Calu3 (cell line): Measurements from ENCODE around the gene CCSER1. TPM values are rescaled to one million over a fixed set of nuclear protein-coding genes. Genes with fewer than 3 reads are reported as not detected.

Source experiments
- BruUV-seq: library from RNA; stranded (reverse); fragments of 400-500 nt; replicated peaks from 2 replicates; lab custom pipeline; 2021; lab: Mats Ljungman, UMichigan
- CTCF ChIA-PET: fragments of 300-600 bp; sonication (Branson Sonifier 250); formaldehyde crosslinking; loops from one replicate; lab custom pipeline; 2022; ENCODE audit warnings: antibody characterized with exemption; lab: Charles Lee
- DNase-seq: peaks from one replicate; pipeline ENCODE4 v3.0.0; 2022
- H3K27ac Mint-ChIP-seq: one replicate; pipeline ENCODE4 v1.8.0; 2022; ENCODE audit warnings: mixed read lengths; ENCODE audit not compliant: unreplicated experiment
- H3K27me3 Mint-ChIP-seq: one replicate; pipeline ENCODE4 v1.8.0; 2022; ENCODE audit warnings: mixed read lengths; ENCODE audit not compliant: unreplicated experiment
- H3K36me3 Mint-ChIP-seq: one replicate; pipeline ENCODE4 v1.8.0; 2022; ENCODE audit warnings: mild to moderate bottlenecking, moderate library complexity, mixed read lengths; ENCODE audit not compliant: insufficient read depth, unreplicated experiment
- H3K4me1 Mint-ChIP-seq: one replicate; pipeline ENCODE4 v1.8.0; 2022; ENCODE audit warnings: mild to moderate bottlenecking, low read depth, mixed read lengths; ENCODE audit not compliant: unreplicated experiment
- H3K4me3 Mint-ChIP-seq: one replicate; pipeline ENCODE4 v1.8.0; 2022; ENCODE audit warnings: mild to moderate bottlenecking, low read depth, moderate library complexity, mixed read lengths; ENCODE audit not compliant: unreplicated experiment
- H3K9me3 Mint-ChIP-seq: one replicate; pipeline ENCODE4 v1.8.0; 2022; ENCODE audit warnings: low read depth, mixed read lengths; ENCODE audit not compliant: unreplicated experiment
- CTCF ChIP-seq: fragments of 200-600 bp; IDR thresholded peaks from one replicate; pipeline ENCODE4 v1.8.0; 2022; ENCODE audit warnings: antibody characterized with exemption; ENCODE audit not compliant: unreplicated experiment
- intact Hi-C: fragments of 100-400 bp; cut with micrococcal nuclease; formaldehyde crosslinking; loops from one replicate; pipeline ENCODE4 v1.10.0; 2022; ENCODE audit not compliant: unreplicated experiment
- total RNA-seq: library from RNA; stranded (reverse); gene quantifications from 2 replicates; pipeline ENCODE4 v1.2.3, GENCODE V29; 2022

Gene CCSER1
- total RNA-seq, 1 experiment from 2014 or later: 6.2 TPM

- DNase-seq: peak; percentile 4
- Mint-ChIP-seq H3K27me3 (no peaks in the 10 kb centered on the region), H3K4me3 (no peak overlapping the region), H3K9me3 (no peaks in the 10 kb centered on the region), H3K4me1 (no peaks in the 10 kb centered on the region), H3K27ac (no peak overlapping the region), H3K36me3 (no peaks in the 10 kb centered on the region)
- CTCF ChIA-PET: no interaction called here
- intact Hi-C loops: no loop called here
- TF ChIP-seq CTCF: no peak
- no TSS peak for BruUV-seq
Measured at GRCh38 chr4:90328558-90328957, 201.4 kb downstream of the CCSER1 start.

- H3K4me3 Mint-ChIP-seq: no peak overlapping the region
- H3K4me1 Mint-ChIP-seq: no peaks in the 10 kb centered on the region
- CTCF ChIA-PET: no interaction called here
- no peaks in the 10 kb centered on the region for H3K27me3 Mint-ChIP-seq
- intact Hi-C loops: no loop called here
- no peaks in the 10 kb centered on the region for H3K9me3 Mint-ChIP-seq
- BruUV-seq: no TSS peak
- DNase-seq: no peak
- H3K36me3 Mint-ChIP-seq: no peaks in the 10 kb centered on the region
- no peak overlapping the region for H3K27ac Mint-ChIP-seq
- TF ChIP-seq CTCF: no peak
Measured at GRCh38 chr4:90330546-90330945, 203.4 kb downstream of the CCSER1 start.

DNA sequence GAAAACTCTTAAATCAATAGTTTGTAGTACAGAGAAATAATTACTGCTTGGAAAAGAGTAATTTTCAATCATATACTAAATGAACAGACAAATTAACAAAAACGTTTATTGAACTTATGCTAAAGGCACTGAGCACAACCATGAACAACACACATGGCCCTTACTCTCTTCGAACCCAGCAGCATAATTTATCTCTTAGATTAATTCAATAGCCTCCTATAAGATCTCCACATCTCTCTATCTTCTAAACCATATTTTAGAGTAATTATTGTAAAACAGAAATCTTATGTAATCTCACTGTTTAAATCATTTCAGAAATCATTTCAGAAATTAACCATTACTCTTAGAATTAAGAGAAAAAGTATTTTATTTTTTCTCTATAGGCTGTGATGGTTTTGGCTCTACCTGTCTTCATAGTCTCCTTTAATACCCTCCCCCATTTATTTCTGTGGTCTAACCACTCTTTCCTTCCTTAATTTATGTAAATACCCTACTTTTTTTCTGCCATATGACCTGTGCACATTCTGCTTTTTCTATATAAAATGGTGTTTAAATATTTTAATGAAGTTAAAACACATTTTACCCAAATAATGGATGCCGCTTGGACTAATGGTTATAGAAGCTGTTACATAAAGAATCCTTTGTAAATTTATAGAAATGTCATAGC is 218.5 kb downstream of the CCSER1 start:
- H3K36me3 Mint-ChIP-seq: no peaks in the 10 kb centered on the region
- no TSS peak for BruUV-seq
- TF ChIP-seq CTCF: no peak
- H3K4me3 Mint-ChIP-seq: no peak overlapping the region
- no peak overlapping the region for H3K27ac Mint-ChIP-seq
- no peak for DNase-seq
- CTCF ChIA-PET: no interaction called here
- H3K27me3 Mint-ChIP-seq: no peaks in the 10 kb centered on the region
- H3K4me1 Mint-ChIP-seq: no peaks in the 10 kb centered on the region
- H3K9me3 Mint-ChIP-seq: peaks cover 3% of the 10 kb centered on the region
- intact Hi-C loops: no loop called here

- Mint-ChIP-seq H3K4me1 (no peaks in the 10 kb centered on the region), H3K36me3 (no peaks in the 10 kb centered on the region), H3K4me3 (no peak overlapping the region), H3K27me3 (no peaks in the 10 kb centered on the region), H3K27ac (no peak overlapping the region), H3K9me3 (peaks cover 3% of the 10 kb centered on the region)
- intact Hi-C loops: no loop called here
- no TSS peak for BruUV-seq
- CTCF ChIA-PET: no interaction called here
- DNase-seq: no peak
- TF ChIP-seq CTCF: no peak
Measured at GRCh38 chr4:90349636-90350035, 222.4 kb downstream of the CCSER1 start.
